Keratinocyte (primary cell): ENCODE results near the gene DEFB114. TPM values are rescaled to one million over a fixed set of nuclear protein-coding genes. Genes with fewer than 3 reads are reported as not detected.

Source experiments
- DNase-seq: peaks from one replicate; pipeline ENCODE4 v3.0.0-alpha.2; 2011; ENCODE audit warnings: low read depth, missing footprints, low spot score
- FAIRE-seq: peaks from 2 replicates; lab custom pipeline; 2011; peaks lifted over from hg19 to GRCh38; lab: Jason Lieb, UNC
- H2AFZ ChIP-seq: 2 replicates; pipeline ENCODE4 v1.6.0; 2012; ENCODE audit warnings: low read length, control low read depth, inconsistent platforms; ENCODE audit not compliant: control insufficient read depth
- H3K27ac ChIP-seq: 2 replicates; pipeline ENCODE4 v1.5.1; 2011; ENCODE audit warnings: low read length; ENCODE audit not compliant: control insufficient read depth, insufficient read depth
- H3K27me3 ChIP-seq: 3 replicates; pipeline ENCODE4 v1.6.0; 2011; ENCODE audit warnings: low read length; ENCODE audit not compliant: control insufficient read depth, insufficient read depth; ENCODE audit errors: extremely low read depth
- H3K36me3 ChIP-seq, 2 experiments: 2 replicates in 1 of 2; 3 replicates in 1 of 2; pipeline ENCODE4 v1.5.1; 2011; ENCODE audit warnings: low read length in 2 of 2, mild to moderate bottlenecking in 1 of 2; ENCODE audit not compliant: control insufficient read depth in 2 of 2, insufficient read depth in 2 of 2; ENCODE audit errors: extremely low read depth in 1 of 2
- H3K4me1 ChIP-seq: 3 replicates; pipeline ENCODE4 v1.5.1; 2011; ENCODE audit warnings: low read length; ENCODE audit not compliant: control insufficient read depth, insufficient read depth; ENCODE audit errors: extremely low read depth
- H3K4me2 ChIP-seq: 3 replicates; pipeline ENCODE4 v1.6.0; 2011; ENCODE audit warnings: low read depth, low read length; ENCODE audit not compliant: control insufficient read depth, insufficient read depth; ENCODE audit errors: extremely low read depth
- H3K4me3 ChIP-seq, 3 experiments: fragments of 200-600 bp in 1 of 3; sonication (generic) in 1 of 3; 2 replicates in 2 of 3; 3 replicates in 1 of 3; pipeline ENCODE4 v1.5.1; 2011 to 2016; ENCODE audit warnings: low read length in 3 of 3, mild to moderate bottlenecking in 3 of 3, control low read depth in 2 of 3, inconsistent platforms in 1 of 3, low read depth in 1 of 3, mixed read lengths in 1 of 3, mixed run types in 1 of 3, moderate library complexity in 1 of 3; ENCODE audit not compliant: control insufficient read depth in 2 of 3, insufficient read depth in 2 of 3; ENCODE audit errors: extremely low read depth in 1 of 3
- H3K79me2 ChIP-seq: 2 replicates; pipeline ENCODE4 v1.6.0; 2012; ENCODE audit warnings: low read length; ENCODE audit not compliant: control insufficient read depth, insufficient read depth
- H3K9ac ChIP-seq: 3 replicates; pipeline ENCODE4 v1.6.0; 2011; ENCODE audit warnings: low read length; ENCODE audit not compliant: control insufficient read depth, insufficient read depth; ENCODE audit errors: extremely low read depth
- H3K9me1 ChIP-seq: 3 replicates; pipeline ENCODE4 v1.6.0; 2011; ENCODE audit warnings: low read length; ENCODE audit not compliant: control insufficient read depth, insufficient read depth; ENCODE audit errors: extremely low read depth
- H3K9me3 ChIP-seq: 2 replicates; pipeline ENCODE4 v1.5.1; 2012; ENCODE audit warnings: low read depth, low read length; ENCODE audit not compliant: control insufficient read depth
- H4K20me1 ChIP-seq: 3 replicates; pipeline ENCODE4 v1.6.0; 2011; ENCODE audit warnings: low read length; ENCODE audit not compliant: control insufficient read depth, insufficient read depth; ENCODE audit errors: extremely low read depth
- EZH2 ChIP-seq: IDR thresholded peaks from one replicate; pipeline ENCODE4 v1.6.1; 2012; ENCODE audit warnings: inconsistent platforms, mild to moderate bottlenecking, low read length, moderate library complexity
- dilution Hi-C: fragments of 300-500 bp; cut with MboI; formaldehyde crosslinking; loops from one replicate; pipeline ENCODE4 v1.7.0; 2020; ENCODE audit warnings: low sequenced_read_pairs; ENCODE audit not compliant: extremely low pct_ligation_motif_present
- polyA plus RNA-seq, 5 experiments: library from polyadenylated mRNA; depleted of rRNA in 3 of 5; stranded (reverse) in 3 of 5; stranded (forward) in 1 of 5; unstranded in 1 of 5; fragments of >200 nt; gene quantifications; 1 replicate in 1 of 5; 2 replicates in 3 of 5; 3 replicates in 1 of 5; pipeline versions ENCODE4 v1.2.1 to v1.2.3, GENCODE V29; 2011 to 2012; ENCODE audit warnings: missing spikeins in 2 of 5, low read depth in 1 of 5, low replicate concordance in 1 of 5
- TF ChIP-seq, protein P1 (sequence below), 3 experiments: IDR thresholded peaks in 1 of 3; conservative IDR thresholded peaks in 1 of 3; optimal IDR thresholded peaks in 1 of 3; 2 replicates in 2 of 3; 3 replicates in 1 of 3; pipeline versions ENCODE3 to v1.5.1; 2011; ENCODE audit warnings: low read length in 3 of 3, mild to moderate bottlenecking in 3 of 3, moderate library complexity in 2 of 3, control low read depth in 1 of 3, inconsistent platforms in 1 of 3; ENCODE audit not compliant: insufficient read depth in 2 of 3; ENCODE audit errors: extremely low read depth in 1 of 3

Gene DEFB114
- polyA plus RNA-seq, 1 donor (not counting 4 experiments of a cell fraction or from before 2014, with no cell fraction given) = not detected

DNA sequence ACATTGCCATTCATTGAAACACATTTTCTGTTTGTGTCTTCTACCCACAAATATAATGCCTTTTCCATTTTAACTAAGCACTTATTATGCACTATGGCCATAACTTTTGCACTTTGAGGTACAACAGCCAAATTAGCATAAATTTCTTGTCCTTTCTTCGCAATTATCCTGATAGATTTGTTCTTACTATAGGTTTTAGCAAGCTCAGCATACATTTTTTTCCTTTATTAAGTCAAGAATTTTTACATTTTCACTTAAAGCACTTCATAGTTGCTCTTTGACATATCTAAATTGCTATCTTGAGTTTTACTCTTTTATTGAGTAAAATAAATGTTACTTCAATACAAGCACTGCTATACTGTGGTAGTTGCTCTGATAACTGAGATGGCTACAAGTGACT is 5.8 kb downstream of the DEFB114 start:
- DNase-seq = no peak
- dilution Hi-C loops = no loop called here
- no peak for FAIRE-seq
- Histone ChIP-seq H4K20me1 (no peaks in the 10 kb centered on the region), H3K27ac (no peak overlapping the region), H3K36me3 (no peaks in the 10 kb centered on the region), H2AFZ (no peak overlapping the region), H3K79me2 (no peaks in the 10 kb centered on the region), H3K4me3 (no peak overlapping the region), H3K4me1 (no peaks in the 10 kb centered on the region), H3K9me1 (no peaks in the 10 kb centered on the region), H3K4me2 (no peak overlapping the region), H3K9ac (no peak overlapping the region), H3K27me3 (no peaks in the 10 kb centered on the region), H3K9me3 (no peaks in the 10 kb centered on the region)
- TF ChIP-seq, protein P1, sequence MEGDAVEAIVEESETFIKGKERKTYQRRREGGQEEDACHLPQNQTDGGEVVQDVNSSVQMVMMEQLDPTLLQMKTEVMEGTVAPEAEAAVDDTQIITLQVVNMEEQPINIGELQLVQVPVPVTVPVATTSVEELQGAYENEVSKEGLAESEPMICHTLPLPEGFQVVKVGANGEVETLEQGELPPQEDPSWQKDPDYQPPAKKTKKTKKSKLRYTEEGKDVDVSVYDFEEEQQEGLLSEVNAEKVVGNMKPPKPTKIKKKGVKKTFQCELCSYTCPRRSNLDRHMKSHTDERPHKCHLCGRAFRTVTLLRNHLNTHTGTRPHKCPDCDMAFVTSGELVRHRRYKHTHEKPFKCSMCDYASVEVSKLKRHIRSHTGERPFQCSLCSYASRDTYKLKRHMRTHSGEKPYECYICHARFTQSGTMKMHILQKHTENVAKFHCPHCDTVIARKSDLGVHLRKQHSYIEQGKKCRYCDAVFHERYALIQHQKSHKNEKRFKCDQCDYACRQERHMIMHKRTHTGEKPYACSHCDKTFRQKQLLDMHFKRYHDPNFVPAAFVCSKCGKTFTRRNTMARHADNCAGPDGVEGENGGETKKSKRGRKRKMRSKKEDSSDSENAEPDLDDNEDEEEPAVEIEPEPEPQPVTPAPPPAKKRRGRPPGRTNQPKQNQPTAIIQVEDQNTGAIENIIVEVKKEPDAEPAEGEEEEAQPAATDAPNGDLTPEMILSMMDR (optimal IDR thresholded peaks at IDR 0.05 in 1 of 3, IDR thresholded peaks at IDR 0.05 in 1 of 3, conservative IDR thresholded peaks at IDR 0.05 in 1 of 3; ENCODE audit: extremely low read depth in 1 of 3, insufficient read depth in 2 of 3, low read length in 3 of 3) = no peak
- TF ChIP-seq EZH2 = no peak

DNA sequence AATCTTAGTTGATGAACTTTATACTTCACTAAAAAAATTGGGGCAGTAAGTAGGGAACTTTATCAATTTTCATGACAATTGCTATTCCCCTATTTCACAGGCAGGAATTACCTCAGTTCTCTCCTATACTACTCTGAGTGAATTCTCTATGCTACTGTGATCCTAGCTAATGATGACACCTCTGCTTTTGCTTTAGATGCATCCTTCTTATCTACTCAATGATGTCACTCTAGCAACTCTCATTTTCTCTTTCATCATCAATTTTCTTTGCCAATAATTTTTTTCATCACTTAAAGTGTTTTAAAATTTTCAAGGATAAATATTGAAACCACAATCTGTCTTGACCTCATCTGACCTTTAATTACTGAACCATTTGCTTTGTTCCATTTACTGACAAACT is 8.1 kb downstream of the DEFB114 start:
- FAIRE-seq (no peak), DNase-seq (no peak)
- no peaks in the 10 kb centered on the region for H3K4me1 ChIP-seq
- no peaks in the 10 kb centered on the region for H3K79me2 ChIP-seq
- H3K9me3 ChIP-seq = no peaks in the 10 kb centered on the region
- no peak overlapping the region for H2AFZ ChIP-seq
- dilution Hi-C loops = no loop called here
- H3K4me2 ChIP-seq = no peak overlapping the region
- H3K9me1 ChIP-seq = no peaks in the 10 kb centered on the region
- no peaks in the 10 kb centered on the region for H3K27me3 ChIP-seq
- H3K4me3 ChIP-seq = no peak overlapping the region
- H3K27ac ChIP-seq = no peak overlapping the region
- TF ChIP-seq EZH2 = no peak
- TF ChIP-seq, protein P1 (optimal IDR thresholded peaks at IDR 0.05 in 1 of 3, IDR thresholded peaks at IDR 0.05 in 1 of 3, conservative IDR thresholded peaks at IDR 0.05 in 1 of 3; ENCODE audit: extremely low read depth in 1 of 3, insufficient read depth in 2 of 3, low read length in 3 of 3) = no peak
- H4K20me1 ChIP-seq = no peaks in the 10 kb centered on the region
- no peak overlapping the region for H3K9ac ChIP-seq
- no peaks in the 10 kb centered on the region for H3K36me3 ChIP-seq
